Right lobe of liver (tissue), 6 donors: ENCODE results near the gene LIPI. TPM values are rescaled to one million over a fixed set of nuclear protein-coding genes. Genes with fewer than 3 reads are reported as not detected.

Source experiments
- ATAC-seq, 4 donors: fragments of 200-7000 bp; cut with Tn5 transposase; one replicate each; pipeline ENCODE4 v1.9.1; 2020; ENCODE audit warnings: mild to moderate bottlenecking in 4 of 4, moderate library complexity in 4 of 4
- DNase-seq, 3 donors: peaks; one replicate each; pipeline ENCODE4 v3.0.0-alpha.2; 2020
- H3K27ac ChIP-seq, 3 donors: fragments of 200-600 bp; one replicate each; pipeline ENCODE4 v1.8.0; 2022
- H3K27me3 ChIP-seq, 2 donors: fragments of 200-600 bp; one replicate each; pipeline ENCODE4 v1.8.0; 2022
- H3K36me3 ChIP-seq, 4 donors: fragments of 200-600 bp; sonication (generic) in 1 of 4; one replicate each; pipeline versions ENCODE4 v1.5.1 to v1.8.0; 2017 to 2022; ENCODE audit warnings: control low read depth in 1 of 4
- H3K4me1 ChIP-seq, 4 donors: fragments of 200-600 bp; sonication (generic) in 1 of 4; one replicate each; pipeline versions ENCODE4 v1.5.1 to v1.8.0; 2017 to 2022; ENCODE audit warnings: control low read depth in 1 of 4
- H3K4me3 ChIP-seq, 3 donors: fragments of 200-600 bp; one replicate each; pipeline ENCODE4 v1.8.0; 2022
- H3K9me3 ChIP-seq, 4 donors: fragments of 200-600 bp; sonication (generic) in 1 of 4; one replicate each; pipeline versions ENCODE4 v1.5.1 to v1.8.0; 2017 to 2022; ENCODE audit warnings: control low read depth in 1 of 4
- POLR2A ChIP-seq: fragments of 450-650 bp; IDR thresholded peaks from one replicate; pipeline ENCODE4 v1.6.1; 2017; ENCODE audit warnings: antibody characterized with exemption, mild to moderate bottlenecking
- WGBS: methylation state at CpG from one replicate; pipeline ENCODE4 v1.1.6; 2018; ENCODE audit warnings: low coverage, low lambda C conversion rate; ENCODE audit not compliant: insufficient coverage; ENCODE audit errors: missing lambda C conversion rate; 5-methylcytosine and 5-hydroxymethylcytosine counted together
- intact Hi-C, 2 donors: fragments of 100-400 bp; cut with DNase I; formaldehyde crosslinking; loops; one replicate each; pipeline versions ENCODE4 v1.11.2 to v1.14.1; 2022
- total RNA-seq, 6 experiments: library from RNA; depleted of rRNA in 2 of 6; stranded (reverse); fragments of >200 nt in 2 of 6; fragmentation: NEBNext Ultra II Directional in 3 of 6; extraction: Animal tissue kit (Norgen Biotek cat#: 25700) in 3 of 6; gene quantifications; one replicate each; pipeline versions ENCODE4 v1.1.0 to v1.2.4, GENCODE V29; 2016 to 2023
- TF ChIP-seq, protein P1 (sequence below), 4 donors: fragments of 200-600 bp in 3 of 4; fragments of 450-650 bp in 1 of 4; IDR thresholded peaks; one replicate each; pipeline versions ENCODE4 v1.5.1 to v1.8.0; 2016 to 2022; ENCODE audit warnings: antibody characterized with exemption in 4 of 4, mild to moderate bottlenecking in 2 of 4
- donor health status: DM: no; HTN: yes; CAD: no.
- donor health status: DM: no; HTN: no; CAD: no.
- donor health status: DM: no; HTN: no; CAD: no.
- donor health status: DM: no; HTN: yes; CAD: no.
- donor health status: DM: no; HTN: yes; CAD: no.

LIPI gene
- total RNA-seq, 6 experiments from 2014 or later = not detected

DNA sequence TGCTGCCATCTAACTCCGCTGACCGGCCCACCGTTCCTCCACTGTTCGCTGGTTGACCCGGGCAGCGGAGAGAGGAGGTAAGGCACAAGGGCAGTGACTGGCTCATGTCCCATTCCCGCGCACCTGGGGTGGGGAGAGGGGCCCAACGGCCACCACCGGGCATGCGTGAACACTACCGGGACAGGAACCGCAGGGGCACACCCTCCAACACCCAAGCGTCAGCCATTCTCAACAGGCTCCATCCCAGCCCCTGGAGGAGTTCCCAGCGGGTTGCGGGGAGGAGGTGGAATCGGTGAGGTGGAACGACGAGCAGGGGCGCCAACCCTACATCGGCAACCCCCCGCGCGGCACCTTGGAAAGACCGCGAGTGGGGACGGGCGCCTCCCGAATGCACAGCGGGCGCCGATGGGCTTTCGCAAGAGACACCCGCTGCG is 126.7 kb downstream of the LIPI start:
- H3K4me3 ChIP-seq = no peak overlapping the region
- peak in 1 of 4 donors; percentile 28 for ATAC-seq
- no peaks in the 10 kb centered on the region for H3K9me3 ChIP-seq
- no peaks in the 10 kb centered on the region for H3K36me3 ChIP-seq
- no peaks in the 10 kb centered on the region for H3K27me3 ChIP-seq
- intact Hi-C loops = no loop called here
- no peak overlapping the region for H3K27ac ChIP-seq
- no peak for DNase-seq
- H3K4me1 ChIP-seq = no peaks in the 10 kb centered on the region
- WGBS = 97% methylated on average over 18 of the region's 35 CpGs
- TF ChIP-seq, protein P1, sequence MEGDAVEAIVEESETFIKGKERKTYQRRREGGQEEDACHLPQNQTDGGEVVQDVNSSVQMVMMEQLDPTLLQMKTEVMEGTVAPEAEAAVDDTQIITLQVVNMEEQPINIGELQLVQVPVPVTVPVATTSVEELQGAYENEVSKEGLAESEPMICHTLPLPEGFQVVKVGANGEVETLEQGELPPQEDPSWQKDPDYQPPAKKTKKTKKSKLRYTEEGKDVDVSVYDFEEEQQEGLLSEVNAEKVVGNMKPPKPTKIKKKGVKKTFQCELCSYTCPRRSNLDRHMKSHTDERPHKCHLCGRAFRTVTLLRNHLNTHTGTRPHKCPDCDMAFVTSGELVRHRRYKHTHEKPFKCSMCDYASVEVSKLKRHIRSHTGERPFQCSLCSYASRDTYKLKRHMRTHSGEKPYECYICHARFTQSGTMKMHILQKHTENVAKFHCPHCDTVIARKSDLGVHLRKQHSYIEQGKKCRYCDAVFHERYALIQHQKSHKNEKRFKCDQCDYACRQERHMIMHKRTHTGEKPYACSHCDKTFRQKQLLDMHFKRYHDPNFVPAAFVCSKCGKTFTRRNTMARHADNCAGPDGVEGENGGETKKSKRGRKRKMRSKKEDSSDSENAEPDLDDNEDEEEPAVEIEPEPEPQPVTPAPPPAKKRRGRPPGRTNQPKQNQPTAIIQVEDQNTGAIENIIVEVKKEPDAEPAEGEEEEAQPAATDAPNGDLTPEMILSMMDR (IDR thresholded peaks at IDR 0.05) = no peak
- TF ChIP-seq POLR2A = no peak

DNA sequence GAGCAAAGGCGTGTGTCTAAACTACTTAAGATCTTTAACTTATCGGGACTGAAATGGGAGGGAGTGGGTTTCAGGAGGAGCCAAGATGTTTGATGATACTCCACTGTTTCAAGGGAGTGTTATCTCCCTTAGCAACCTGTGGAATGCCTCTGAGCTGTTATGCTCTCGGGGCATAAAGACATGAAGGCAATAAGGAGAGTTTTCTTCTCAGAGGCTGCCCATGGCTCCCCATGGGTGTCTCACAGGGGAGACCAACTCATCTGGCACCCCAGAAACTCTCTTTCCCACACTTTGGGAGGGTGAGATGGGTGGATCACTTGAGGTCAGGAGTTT is 130.0 kb downstream of the LIPI start:
- no peak for DNase-seq
- no peak overlapping the region for H3K4me3 ChIP-seq
- H3K9me3 ChIP-seq = no peaks in the 10 kb centered on the region
- H3K4me1 ChIP-seq = no peaks in the 10 kb centered on the region
- H3K36me3 ChIP-seq = no peaks in the 10 kb centered on the region
- H3K27ac ChIP-seq = no peak overlapping the region
- no peak for ATAC-seq
- TF ChIP-seq, protein P1 (IDR thresholded peaks at IDR 0.05) = no peak
- no peak for TF ChIP-seq POLR2A
- 57% methylated on average over 2 of the region's 3 CpGs for WGBS
- H3K27me3 ChIP-seq = no peaks in the 10 kb centered on the region
- intact Hi-C loops = no loop called here

DNA sequence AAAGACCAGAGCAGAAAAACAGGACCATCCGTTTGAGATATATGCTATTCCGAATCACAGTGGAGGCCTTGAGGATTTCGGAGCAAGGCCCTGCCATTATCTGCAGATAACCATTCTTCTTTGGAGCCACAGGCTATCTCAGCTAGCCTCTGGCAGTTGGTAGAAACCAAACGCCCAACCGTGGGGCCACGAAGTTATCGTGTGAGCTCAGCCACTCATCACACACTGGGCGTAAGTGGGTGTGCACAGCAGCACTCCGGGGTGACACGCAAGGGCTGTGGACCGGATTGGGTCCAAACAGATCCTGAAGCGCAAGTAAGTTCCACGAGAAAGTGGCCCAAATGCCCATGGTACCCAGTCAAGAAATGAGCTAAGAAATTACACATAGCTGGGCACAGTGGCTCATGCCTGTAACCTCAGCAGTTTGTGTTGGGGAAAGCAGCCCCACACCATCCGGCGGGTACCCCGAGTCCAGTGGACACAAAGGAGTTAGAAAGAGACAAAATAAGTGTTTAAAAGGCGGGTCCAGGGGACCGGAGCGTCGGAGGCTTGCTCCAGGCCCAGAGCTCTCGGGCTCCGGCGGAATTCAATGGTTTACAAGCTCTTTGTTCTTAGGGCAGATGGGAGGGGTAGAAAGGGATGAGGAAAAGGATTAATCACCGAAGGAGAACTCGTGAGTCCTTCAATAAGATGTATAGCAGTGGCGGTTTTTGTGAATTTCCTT is 130.6 kb downstream of the LIPI start:
- H3K4me1 ChIP-seq = no peaks in the 10 kb centered on the region
- no peaks in the 10 kb centered on the region for H3K27me3 ChIP-seq
- 71% methylated on average over 16 of the region's 26 CpGs for WGBS
- H3K4me3 ChIP-seq = no peak overlapping the region
- no peaks in the 10 kb centered on the region for H3K36me3 ChIP-seq
- DNase-seq (no peak), ATAC-seq (no peak)
- H3K9me3 ChIP-seq = no peaks in the 10 kb centered on the region
- TF ChIP-seq, protein P1 (IDR thresholded peaks at IDR 0.05) = no peak
- TF ChIP-seq POLR2A = no peak
- no peak overlapping the region for H3K27ac ChIP-seq
- intact Hi-C loops = no loop called here

DNA sequence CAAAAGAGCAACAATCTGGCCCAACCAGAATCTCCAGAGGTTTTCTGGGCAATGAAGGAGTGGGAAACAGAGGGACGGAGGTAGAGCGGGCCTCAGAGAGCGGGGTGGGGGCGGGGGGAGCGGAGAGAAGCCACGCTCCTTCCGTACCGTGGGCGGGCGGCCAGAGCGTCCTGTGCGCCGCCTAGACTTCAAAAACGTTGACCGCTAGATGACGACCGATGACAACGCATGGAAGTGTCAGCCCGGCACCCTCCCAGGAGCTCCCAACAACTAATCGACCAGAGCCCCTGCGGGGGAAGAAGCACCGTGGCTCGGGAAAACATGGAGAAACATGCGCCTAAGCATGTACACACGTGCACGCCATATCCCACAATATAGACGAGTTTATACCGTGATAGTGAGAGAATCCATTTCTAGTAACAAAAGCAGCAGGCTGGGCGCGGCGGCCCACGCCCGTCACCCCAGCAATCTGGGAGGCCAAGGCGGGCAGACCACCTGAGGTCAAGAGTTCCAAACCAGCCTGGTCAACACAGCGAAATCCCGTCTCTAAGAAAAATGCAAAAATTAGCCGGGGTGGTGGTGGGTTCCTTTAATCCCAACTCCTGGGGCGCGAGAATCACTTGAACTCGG is 131.9 kb downstream of the LIPI start:
- H3K4me1 ChIP-seq = no peaks in the 10 kb centered on the region
- no peak for DNase-seq
- WGBS = 92% methylated on average over 27 of the region's 40 CpGs
- no peaks in the 10 kb centered on the region for H3K9me3 ChIP-seq
- no peak for ATAC-seq
- no peaks in the 10 kb centered on the region for H3K27me3 ChIP-seq
- H3K4me3 ChIP-seq = no peak overlapping the region
- H3K27ac ChIP-seq = no peak overlapping the region
- TF ChIP-seq, protein P1 (IDR thresholded peaks at IDR 0.05) = no peak
- no peak for TF ChIP-seq POLR2A
- H3K36me3 ChIP-seq = no peaks in the 10 kb centered on the region
- intact Hi-C loops = no loop called here
